Cardiac septum (tissue), 1 donor: ENCODE measurements around the gene CEL. TPM values are rescaled to one million over a fixed set of nuclear protein-coding genes. Genes with fewer than 3 reads are reported as not detected.
"Not testable (repeated sequence)": the region's sequence is repeated elsewhere in the genome, so short reads cannot be mapped to it uniquely, and the experiment has no call there.

Experiments used
- DNase-seq: peaks from one replicate; pipeline ENCODE4 v3.0.0-alpha.2; 2020; ENCODE audit warnings: low spot score
- intact Hi-C: fragments of 100-400 bp; cut with DNase I; formaldehyde crosslinking; loops from one replicate; pipeline ENCODE4 v1.14.0; 2022
- total RNA-seq: library from RNA; stranded (reverse); fragmentation: NEBNext Ultra II Directional; extraction: Animal tissue kit (Norgen Biotek cat#: 25700); gene quantifications from one replicate; pipeline ENCODE4 v1.2.1, GENCODE V29; 2021
- donor health status: DM: no; HTN: no; CAD: no.

CEL gene
- total RNA-seq, 1 donor from 2014 or later, result 0.59 TPM

GRCh38 chr9:133059623-133060022, 2.2 kb upstream of the CEL start:
- intact Hi-C loops, result loop anchor here (5.0 kb wide), 1 partner anchor 78 kb away; no protein-coding TSS in a partner anchor
- DNase-seq, result no peak

- intact Hi-C loops, result no loop called here
These were observed 1.4 kb upstream of the CEL start for GRCh38 chr9:133060417-133060841.

DNA sequence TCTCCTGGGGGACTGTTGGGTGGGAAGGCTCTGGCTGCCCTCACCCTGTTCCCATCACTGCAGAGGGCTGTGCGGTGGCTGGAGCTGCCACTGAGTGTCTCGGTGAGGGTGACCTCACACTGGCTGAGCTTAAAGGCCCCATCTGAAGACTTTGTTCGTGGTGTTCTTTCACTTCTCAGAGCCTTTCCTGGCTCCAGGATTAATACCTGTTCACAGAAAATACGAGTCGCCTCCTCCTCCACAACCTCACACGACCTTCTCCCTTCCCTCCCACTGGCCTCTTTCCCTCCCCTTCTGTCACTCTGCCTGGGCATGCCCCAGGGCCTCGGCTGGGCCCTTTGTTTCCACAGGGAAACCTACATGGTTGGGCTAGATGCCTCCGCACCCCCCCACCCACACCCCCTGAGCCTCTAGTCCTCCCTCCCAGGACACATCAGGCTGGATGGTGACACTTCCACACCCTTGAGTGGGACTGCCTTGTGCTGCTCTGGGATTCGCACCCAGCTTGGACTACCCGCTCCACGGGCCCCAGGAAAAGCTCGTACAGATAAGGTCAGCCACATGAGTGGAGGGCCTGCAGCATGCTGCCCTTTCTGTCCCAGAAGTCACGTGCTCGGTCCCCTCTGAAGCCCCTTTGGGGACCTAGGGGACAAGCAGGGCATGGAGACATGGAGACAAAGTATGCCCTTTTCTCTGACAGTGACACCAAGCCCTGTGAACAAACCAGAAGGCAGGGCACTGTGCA, 590 bp upstream of the CEL start:
- DNase-seq, intact Hi-C loops: not testable (repeated sequence)

More at GRCh38 chr9:133060417-133060841, 1.4 kb upstream of the CEL start:
- no peak for DNase-seq

GRCh38 chr9:133062569-133062968, 788 bp downstream of the CEL start:
- DNase-seq, intact Hi-C loops: not testable (repeated sequence)

- intact Hi-C loops, result no loop called here
- DNase-seq, result no peak
These were observed 1.3 kb downstream of the CEL start for GRCh38 chr9:133063159-133063499.

DNA sequence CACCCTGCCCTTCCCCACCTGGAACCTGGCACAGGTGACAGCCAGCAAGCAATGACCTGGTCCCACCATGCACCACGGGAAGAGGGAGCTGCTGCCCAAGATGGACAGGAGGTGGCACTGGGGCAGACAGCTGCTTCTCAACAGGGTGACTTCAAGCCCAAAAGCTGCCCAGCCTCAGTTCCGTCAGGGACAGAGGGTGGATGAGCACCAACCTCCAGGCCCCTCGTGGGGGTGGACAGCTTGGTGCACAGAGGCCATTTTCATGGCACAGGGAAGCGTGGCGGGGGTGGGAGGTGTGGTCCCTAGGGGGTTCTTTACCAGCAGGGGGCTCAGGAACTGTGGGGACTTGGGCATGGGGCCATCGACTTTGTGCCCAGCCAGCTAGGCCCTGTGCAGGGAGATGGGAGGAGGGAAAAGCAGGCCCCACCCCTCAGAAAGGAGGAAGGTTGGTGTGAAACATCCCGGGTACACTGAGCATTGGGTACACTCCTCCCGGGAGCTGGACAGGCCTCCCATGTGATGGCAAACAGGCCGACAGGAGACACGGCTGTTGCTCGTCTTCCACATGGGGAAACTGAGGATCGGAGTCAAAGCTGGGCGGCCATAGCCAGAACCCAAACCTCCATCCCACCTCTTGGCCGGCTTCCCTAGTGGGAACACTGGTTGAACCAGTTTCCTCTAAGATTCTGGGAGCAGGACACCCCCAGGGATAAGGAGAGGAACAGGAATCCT, 1.9 kb downstream of the CEL start:
- no peak for DNase-seq
- intact Hi-C loops, result no loop called here

DNA sequence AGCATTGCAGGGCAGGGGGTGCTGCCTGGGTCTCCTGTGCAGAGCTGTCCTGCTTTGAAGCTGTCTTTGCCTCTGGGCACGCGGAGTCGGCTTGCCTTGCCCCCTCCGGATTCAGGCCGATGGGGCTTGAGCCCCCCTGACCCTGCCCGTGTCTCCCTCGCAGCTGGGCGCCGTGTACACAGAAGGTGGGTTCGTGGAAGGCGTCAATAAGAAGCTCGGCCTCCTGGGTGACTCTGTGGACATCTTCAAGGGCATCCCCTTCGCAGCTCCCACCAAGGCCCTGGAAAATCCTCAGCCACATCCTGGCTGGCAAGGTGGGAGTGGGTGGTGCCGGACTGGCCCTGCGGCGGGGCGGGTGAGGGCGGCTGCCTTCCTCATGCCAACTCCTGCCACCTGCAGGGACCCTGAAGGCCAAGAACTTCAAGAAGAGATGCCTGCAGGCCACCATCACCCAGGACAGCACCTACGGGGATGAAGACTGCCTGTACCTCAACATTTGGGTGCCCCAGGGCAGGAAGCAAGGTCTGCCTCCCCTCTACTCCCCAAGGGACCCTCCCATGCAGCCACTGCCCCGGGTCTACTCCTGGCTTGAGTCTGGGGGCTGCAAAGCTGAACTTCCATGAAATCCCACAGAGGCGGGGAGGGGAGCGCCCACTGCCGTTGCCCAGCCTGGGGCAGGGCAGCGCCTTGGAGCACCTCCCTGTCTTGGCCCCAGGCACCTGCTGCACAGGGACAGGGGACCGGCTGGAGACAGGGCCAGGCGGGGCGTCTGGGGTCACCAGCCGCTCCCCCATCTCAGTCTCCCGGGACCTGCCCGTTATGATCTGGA, 2.7 kb downstream of the CEL start:
- intact Hi-C loops, result no loop called here
- DNase-seq, result no peak

DNA sequence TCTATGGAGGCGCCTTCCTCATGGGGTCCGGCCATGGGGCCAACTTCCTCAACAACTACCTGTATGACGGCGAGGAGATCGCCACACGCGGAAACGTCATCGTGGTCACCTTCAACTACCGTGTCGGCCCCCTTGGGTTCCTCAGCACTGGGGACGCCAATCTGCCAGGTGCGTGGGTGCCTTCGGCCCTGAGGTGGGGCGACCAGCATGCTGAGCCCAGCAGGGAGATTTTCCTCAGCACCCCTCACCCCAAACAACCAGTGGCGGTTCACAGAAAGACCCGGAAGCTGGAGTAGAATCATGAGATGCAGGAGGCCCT, 3.2 kb downstream of the CEL start:
- intact Hi-C loops, result no loop called here
- no peak for DNase-seq

GRCh38 chr9:133066181-133066983, 4.6 kb downstream of the CEL start:
- intact Hi-C loops, result no loop called here
- DNase-seq, result no peak

DNA sequence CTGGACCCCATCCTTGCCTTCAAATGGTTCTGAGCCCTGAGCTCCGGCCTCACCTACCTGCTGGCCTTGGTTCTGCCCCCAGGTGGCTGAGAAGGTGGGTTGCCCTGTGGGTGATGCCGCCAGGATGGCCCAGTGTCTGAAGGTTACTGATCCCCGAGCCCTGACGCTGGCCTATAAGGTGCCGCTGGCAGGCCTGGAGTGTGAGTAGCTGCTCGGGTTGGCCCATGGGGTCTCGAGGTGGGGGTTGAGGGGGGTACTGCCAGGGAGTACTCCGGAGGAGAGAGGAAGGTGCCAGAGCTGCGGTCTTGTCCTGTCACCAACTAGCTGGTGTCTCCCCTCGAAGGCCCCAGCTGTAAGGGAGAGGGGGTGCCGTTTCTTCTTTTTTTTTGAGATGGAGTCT, 5.2 kb downstream of the CEL start:
- no peak for DNase-seq
- intact Hi-C loops, result no loop called here

DNA sequence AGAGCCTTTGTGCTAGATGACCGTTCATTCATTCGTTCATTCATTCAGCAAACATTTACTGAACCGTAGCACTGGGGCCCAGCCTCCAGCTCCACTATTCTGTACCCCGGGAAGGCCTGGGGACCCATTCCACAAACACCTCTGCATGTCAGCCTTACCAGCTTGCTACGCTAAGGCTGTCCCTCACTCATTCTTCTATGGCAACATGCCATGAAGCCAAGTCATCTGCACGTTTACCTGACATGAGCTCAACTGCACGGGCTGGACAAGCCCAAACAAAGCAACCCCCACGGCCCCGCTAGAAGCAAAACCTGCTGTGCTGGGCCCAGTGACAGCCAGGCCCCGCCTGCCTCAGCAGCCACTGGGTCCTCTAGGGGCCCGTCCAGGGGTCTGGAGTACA, 6.0 kb downstream of the CEL start:
- no peak for DNase-seq
- intact Hi-C loops, result no loop called here

- intact Hi-C loops, DNase-seq: not testable (repeated sequence)
These were observed 6.7 kb downstream of the CEL start for GRCh38 chr9:133068431-133068830.

GRCh38 chr9:133070500-133070961, 8.8 kb downstream of the CEL start:
- intact Hi-C loops, DNase-seq: not testable (repeated sequence)

GRCh38 chr9:133070985-133071384, 9.2 kb downstream of the CEL start:
- intact Hi-C loops, DNase-seq: not testable (repeated sequence)

- intact Hi-C loops, result no loop called here
- DNase-seq, result no peak
These were observed 9.8 kb downstream of the CEL start for GRCh38 chr9:133071484-133072150.

- DNase-seq, intact Hi-C loops: not testable (repeated sequence)
These were observed 10.4 kb downstream of the CEL start for GRCh38 chr9:133072210-133072609.

DNA sequence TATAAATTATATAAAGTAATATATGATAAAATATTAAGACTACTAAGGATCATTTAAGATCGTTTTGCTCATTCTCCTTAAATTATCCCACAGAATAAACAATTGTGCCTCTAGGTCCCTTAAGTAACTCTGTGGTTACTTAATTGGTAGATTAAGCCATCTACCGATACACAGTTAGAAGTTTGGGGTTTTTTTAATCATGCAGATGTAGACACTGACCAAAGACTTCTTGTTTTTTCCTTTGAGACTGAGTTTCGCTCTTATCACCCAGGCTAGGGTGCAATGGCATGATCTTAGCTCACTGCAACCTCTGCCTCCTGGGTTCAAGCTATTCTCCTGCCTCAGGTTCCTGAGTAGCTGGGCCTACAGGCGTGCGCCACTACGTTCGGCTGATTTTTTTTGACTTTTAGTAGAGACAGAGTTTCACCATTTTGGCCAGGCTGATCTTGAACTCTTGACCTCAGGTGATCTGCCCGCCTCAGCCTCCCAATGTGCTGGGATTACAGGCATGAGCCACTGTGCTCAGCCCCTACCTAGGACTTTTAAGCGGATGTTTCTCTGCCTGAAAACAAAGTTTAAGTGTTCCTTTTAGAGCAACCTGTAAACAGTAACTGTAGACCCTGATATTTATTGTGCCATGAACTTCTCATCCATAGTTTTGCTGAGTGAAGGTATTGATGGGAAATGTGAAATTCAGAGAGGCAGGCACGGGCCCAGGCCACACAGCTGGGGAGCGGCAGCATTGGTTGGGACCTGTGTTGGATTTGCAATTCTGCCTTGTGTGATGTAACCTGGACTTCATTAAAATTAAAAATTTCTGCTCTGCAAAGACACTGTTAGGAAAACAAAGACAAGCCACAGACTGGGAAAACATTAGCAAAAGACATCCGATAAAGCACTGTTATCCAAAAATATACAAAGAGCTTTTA, 11.6 kb downstream of the CEL start:
- DNase-seq, result no peak
- intact Hi-C loops, result no loop called here

- DNase-seq, result no peak
- intact Hi-C loops, result no loop called here
These were observed 12.4 kb downstream of the CEL start for GRCh38 chr9:133074111-133074651.
